GM18951 (cell line): Measurements from ENCODE around the gene CELF1.

ENCODE experiments used
- POLR2A ChIP-seq: IDR thresholded peaks from 4 replicates; pipeline ENCODE4 v1.6.1; 2011; ENCODE audit warnings: mild to moderate bottlenecking; ENCODE audit not compliant: insufficient read length, insufficient read depth; ENCODE audit errors: extremely low read depth
- in situ Hi-C: fragments of 300-500 bp; cut with MboI; formaldehyde crosslinking; loops from one replicate; pipeline ENCODE4 v1.12.0; 2022; ENCODE audit warnings: low sequenced_read_pairs, mixed read lengths, inconsistent platforms; ENCODE audit not compliant: unreplicated experiment

CELF1 gene

DNA sequence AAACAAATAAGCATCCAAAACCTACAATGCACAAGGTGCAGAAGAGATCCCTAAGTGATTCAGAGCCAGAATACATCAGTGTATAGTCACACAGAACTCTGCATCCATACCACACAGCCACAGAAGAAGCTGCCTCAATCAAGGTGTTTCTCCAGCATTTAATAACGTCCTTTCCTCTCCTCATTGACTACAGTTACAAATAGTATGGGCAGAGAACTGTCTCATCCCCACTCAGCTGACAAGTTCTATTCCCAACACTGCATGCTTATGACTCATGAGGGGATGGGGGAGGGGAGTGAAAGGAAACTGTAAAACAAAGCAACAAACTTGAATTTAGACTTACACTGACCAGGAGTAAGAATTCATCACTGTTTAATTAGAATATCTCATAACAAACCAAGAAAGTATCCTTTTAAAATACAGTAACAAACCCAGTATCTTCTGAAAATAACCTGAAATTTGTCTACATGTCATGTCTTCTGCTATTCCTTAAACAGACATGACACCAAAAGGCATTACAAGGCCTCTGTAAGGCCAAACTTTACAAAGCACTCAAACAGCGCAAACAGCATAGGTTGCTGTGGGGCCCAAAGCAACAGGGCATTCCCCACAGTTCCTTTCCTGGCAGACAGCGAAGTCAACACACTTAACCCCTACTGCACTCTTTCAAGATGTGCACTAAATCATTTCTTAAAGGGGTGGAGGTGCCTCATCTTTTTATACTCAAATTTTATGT lies 29.3 kb downstream of the CELF1 start:
- no peak for TF ChIP-seq POLR2A
- in situ Hi-C loops, result no loop called here

DNA sequence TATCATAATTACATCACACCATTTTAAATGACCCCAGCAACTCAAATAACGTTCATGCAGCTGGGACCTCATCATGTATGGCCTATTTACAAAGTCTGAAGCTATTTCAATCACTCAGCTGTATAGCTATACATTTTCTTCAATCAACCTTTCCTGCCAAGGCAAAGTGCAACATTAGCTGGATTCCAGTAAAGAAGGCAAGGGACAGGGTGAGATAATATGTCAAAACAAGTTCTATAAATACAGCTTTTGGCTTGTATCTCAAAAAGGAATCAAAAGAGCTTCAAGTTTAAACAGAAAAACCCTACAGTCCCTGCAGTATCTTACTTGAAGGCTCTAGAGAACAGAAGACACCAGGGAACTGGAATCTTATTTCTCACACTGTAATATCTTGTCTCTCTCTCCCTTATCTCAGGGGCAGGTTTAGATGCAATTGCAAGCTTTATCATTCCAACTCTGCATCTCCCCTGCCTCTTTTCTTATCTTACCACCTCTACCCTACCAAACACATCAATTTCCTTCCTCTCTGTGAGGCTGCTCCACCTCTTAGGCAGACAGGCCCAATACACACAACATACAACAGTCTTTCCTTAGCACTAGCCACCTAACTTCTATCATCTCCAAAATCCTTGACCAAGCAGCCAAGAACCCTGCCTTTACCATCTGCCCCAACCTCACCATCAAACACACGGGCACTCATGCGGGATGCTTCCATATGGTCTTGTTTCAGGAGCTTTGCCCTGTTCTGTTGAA lies 34.5 kb downstream of the CELF1 start:
- TF ChIP-seq POLR2A, result no peak

DNA sequence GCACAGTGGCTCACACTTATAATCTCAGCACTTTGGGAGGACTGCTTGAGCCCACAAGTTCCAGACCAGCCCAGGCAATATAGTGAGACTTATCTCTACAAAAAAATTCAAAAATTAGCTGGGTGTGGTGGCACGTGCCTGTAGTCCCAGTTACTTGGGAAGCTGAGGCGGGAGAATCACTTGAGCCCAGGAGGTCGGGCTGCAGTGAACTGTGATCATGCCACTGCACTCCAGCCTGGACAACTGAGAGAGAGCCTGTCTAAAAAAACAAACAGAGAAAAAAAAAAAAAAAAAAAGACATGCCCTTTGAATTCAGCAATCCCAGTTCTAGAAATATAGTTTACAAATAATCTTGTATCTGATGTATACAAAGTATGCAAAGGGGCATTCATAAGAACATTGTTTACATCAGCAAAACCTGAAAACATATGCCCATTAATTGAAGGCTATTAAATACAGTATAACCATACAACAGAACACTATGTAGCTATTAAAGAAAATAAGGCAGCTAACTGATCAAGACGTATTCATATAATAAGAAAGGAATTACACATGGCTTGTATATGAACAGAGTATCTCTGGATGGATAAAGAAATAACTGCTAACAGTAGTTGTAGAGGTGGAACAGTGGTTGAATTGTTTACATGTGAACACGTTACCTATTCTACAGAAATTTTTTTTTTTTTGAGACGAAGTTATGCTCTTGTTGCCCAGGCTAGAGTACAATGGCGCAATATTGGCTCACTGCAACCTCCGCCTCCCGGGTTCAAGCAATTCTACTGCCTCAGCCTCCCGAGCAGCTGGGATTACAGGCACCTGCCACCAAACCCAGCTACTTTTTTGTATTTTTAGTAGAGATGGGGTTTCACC lies 35.7 kb downstream of the CELF1 start:
- TF ChIP-seq POLR2A, result no peak
- in situ Hi-C loops, result no loop called here

More for the DNA sequence above, 34.5 kb downstream of the CELF1 start:
- in situ Hi-C loops, result no loop called here

DNA sequence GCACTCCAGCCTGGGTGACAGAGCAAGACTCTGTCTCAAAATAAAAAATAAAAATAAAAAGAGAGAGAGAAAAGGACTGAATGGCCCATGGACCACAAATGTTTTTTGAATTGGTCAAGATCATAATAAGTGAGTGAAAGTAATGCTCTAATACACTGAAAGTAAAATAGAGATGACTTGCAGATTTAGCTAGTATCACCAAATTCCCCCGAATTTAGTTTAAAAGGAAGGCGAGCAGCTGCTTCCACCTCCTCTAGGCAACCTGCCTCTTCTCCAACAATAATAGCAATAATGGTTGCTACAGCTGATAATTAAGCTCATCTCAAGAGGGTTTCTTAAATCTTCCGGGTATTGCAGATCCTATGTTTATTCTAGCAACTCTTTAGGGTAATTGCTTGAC lies 36.8 kb downstream of the CELF1 start:
- in situ Hi-C loops, result no loop called here
- no peak for TF ChIP-seq POLR2A

DNA sequence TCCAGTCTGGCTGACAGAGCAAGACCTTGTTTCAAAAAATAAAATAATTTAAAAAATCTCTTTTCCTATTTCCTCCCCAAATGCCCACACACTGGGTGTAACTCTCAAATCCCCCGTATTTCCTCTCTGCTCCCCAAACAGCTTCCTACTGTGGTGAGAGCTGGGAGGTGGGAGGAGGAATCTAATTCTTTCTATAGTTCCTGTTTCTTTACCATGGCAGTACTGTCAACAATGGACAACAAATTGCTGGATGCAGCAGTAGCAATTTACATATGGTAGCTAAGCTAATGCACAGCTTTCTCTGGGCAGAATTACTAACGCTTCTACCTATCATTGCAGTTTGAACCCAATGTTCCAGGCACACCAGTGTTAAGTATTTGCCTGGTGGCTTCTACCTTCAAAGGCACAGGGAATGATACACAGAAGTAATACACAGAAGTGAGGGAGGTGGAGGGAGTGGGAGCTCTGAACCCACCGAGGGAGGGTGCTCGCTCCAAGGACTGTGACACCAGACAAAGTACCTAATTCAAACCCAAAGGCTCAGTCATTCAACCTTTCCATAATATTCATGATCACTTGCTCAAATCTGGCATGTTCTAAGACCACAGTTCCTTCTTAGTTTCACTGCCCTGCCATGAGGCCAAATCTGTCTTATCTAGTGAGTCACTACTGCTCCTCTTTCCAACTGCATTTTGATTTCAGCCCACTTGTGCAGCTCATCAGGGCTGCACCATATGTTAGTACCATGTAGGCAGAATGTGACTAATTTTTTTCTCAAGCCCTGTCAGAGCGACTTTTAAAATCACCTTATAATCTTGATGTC lies 37.9 kb downstream of the CELF1 start:
- in situ Hi-C loops, result no loop called here
- TF ChIP-seq POLR2A, result no peak

DNA sequence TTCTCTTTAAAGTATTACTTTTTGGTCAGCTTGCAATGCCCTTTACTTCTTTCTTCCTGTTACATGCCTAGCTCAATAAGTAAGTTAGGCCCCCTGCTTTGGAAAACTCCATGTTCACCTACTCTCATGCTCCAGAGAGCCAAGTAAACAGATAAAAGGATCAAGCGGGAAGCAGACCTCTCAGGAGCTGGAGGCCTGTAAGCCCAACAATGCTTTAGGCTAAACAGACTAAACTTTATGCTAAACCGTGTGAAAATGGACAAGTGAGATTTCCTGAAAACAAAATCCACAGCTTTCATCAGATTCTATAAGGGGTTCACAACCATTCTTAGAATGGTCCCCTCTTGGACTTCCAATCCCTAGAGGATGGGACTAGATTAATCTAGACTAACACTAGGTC lies 40.2 kb downstream of the CELF1 start:
- in situ Hi-C loops, result no loop called here

DNA sequence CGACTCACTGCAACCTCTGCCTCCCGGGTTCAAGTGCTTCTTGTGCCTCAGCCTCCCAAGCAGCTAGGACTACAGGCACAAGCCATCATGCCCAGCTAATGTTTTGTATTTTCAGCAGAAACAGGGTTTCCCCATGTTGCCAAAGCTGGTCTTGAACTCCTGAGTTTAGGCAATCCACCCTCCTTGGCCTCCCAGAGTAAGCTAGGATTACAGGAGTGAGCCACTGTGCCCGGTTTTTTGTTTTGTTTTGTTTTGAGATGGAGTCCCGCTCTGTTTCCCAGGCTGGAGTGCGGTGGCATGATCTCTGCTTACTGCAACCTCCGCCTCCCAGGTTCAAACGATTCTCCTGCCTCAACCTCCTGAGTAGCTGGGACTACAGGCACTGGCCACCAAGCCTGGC lies 41.0 kb downstream of the CELF1 start:
- no peak for TF ChIP-seq POLR2A
- in situ Hi-C loops, result no loop called here

More for the DNA sequence above, 40.2 kb downstream of the CELF1 start:
- no peak for TF ChIP-seq POLR2A

DNA sequence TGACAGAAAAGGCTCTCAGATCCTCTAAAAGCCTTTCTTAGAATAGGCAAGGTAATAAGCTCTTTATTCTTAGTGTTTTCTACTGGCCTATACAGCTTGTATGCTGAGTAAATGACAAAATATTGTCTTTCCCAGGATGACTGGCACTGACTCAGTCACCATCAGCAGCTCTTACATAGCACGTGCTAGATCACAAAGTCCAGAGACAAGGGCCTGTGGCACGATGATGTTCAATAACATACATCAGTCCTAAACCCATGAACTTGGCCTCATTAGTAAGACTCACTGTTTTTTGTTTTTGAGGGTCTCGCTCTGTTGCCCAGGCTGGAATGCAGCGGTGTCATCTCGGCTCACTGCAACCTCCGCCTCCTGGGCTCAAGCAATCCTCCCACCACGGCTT lies 42.7 kb downstream of the CELF1 start:
- in situ Hi-C loops, result no loop called here
- no peak for TF ChIP-seq POLR2A

DNA sequence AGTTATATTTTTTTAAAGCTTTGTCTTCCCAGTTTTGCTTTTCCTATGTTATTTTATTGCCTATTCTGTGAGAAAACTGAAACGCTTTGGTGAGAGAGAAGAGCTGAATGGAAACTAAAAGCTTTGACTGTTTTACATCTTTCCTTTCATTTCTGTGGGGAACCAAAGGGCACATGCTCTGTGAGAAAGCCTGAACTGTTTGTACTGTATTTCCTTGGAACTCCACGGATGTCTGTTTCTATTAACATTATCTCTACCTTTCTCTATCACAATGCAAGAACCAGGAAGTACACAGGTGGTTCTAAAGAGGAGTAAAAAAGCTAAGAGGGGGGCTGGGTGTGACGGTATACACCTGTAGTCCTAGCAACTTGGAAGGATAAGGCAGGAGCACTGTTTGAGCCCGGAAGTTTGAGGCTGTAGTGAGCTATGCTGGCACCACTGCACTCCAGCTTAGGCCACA lies 43.8 kb downstream of the CELF1 start:
- TF ChIP-seq POLR2A, result no peak
- in situ Hi-C loops, result no loop called here

DNA sequence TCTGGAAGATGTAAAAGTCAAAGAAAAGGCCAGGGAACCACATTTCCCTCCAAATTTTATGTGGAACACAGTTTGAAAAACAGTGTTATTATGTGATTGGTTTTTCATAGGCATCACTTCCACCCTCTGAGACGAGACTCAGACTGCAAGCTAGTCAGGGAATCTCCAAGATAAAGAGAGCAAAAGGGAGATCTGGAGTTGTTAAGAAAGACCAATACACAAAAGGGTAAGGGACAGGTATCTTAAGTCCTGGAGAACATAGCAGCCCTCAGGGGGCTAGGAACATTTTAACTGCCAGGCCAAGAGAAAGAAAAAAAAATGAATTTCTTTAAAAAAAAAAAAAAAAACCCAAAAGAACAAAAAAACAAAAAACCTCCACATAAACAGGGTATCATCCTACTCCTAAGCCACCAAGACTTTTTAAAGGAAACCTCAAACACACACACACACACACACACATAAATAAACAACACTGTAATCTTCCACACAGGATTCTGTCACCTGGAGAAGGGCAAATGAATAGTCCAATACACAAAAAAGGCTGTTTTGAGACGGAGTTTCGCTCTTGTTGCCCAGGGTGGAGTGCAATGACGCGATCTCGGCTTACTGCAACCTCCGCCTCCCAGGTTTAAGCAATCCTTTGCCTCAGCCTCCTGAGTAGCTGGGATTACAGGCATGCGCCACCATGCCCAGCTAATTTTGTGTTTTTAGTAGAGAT lies 44.5 kb downstream of the CELF1 start:
- TF ChIP-seq POLR2A, result no peak
- in situ Hi-C loops, result no loop called here

DNA sequence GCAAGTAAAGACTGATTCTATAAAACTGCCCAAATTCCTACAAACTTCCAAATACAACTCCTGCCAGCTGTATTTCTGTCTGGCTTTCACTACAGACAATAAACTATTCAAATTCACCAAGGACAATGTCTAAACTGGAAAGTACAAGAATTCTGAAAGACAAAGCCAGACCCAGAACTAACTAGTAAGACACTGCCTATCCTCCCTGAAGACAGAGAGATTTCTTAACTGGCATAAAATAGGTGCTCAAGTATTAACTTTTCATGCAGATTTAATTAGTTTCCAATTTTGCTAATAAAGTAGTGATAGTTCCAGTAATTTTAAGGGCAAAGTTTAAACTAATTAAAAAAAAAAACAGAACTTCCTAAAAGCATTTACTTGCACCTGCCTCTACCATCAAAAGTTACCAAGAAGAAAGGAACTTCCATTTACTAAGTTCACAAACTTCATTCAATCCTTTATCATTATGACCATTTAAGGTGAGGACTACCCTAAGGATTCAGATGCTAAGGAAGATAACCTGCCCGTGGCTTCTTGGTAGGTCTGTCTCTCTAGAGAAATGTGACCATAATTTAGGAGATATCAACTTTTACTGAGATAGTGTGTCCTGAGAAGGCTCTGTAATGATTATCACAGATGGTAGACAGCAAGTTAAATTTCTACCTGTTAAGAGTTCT lies 45.2 kb downstream of the CELF1 start:
- no peak for TF ChIP-seq POLR2A
- in situ Hi-C loops, result no loop called here

DNA sequence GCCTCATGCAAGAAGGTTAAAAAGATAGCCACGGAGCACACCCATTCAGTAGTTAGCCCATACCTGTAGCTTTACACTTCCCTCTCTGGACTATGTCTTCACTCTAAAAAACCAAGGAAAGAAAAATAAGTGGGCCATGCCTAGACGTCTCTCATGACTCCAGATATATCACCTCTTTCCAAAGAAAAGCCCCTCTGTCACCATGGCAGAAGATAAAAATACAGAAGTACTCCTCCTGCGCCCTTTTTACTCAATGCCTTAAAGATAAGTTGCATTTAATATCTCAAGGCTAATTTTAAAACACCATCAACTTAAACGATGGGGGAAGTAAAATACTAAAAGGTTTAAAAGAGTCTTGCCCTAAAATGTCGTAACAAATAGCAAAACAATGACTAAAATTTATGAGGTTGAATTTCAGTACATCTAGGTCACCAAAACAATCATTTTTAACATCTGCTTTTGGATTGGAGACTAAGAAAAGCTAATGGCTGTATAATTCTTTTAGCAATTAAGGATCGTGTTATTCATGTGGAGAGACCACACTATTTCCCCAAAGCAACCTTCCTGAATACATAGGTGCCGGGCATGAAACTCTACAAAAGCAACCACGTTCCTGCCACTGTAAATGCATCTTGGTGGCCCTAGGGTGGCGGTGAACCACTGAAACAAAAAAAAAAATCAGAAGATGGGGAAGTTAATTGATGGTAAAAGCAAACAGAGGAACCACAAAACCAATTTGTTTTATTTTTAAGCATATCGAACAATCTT lies 46.0 kb downstream of the CELF1 start:
- no peak for TF ChIP-seq POLR2A
- in situ Hi-C loops, result no loop called here
